SK-N-SH (cell line): ENCODE measurements around the gene MRC1. TPM values are rescaled to one million over a fixed set of nuclear protein-coding genes. Genes with fewer than 3 reads are reported as not detected.

ENCODE experiments used
- CTCF ChIA-PET: fragments of 300-600, 350-600 bp; formaldehyde crosslinking; extraction: SDS; loops from one replicate; lab custom pipeline; 2021; lab: Yijun Ruan, JAX
- POLR2A ChIA-PET: fragments of 350-600 bp; sonication (Branson Sonifier 250); formaldehyde crosslinking; extraction: SDS; loops from one replicate; lab custom pipeline; 2020; ENCODE audit warnings: antibody characterized with exemption, inconsistent platforms; lab: Yijun Ruan, JAX
- DNase-seq: peaks from one replicate; pipeline ENCODE4 v3.0.0; 2012
- H2AFZ ChIP-seq: fragments of 200-600 bp; sonication (generic); 2 replicates; pipeline ENCODE4 v1.8.1; 2016; ENCODE audit warnings: antibody characterized with exemption, mild to moderate bottlenecking, low read depth
- H3F3A ChIP-seq: fragments of 200-600 bp; sonication (generic); replicated peaks from 2 replicates; pipeline ENCODE3; 2016; ENCODE audit warnings: antibody characterized with exemption, mild to moderate bottlenecking; ENCODE audit not compliant: insufficient read depth
- H3K27ac ChIP-seq, 2 experiments: fragments of 200-500 bp in 1 of 2; fragments of 200-600 bp in 1 of 2; sonication (Bioruptor generic) in 1 of 2; sonication (generic), shearing (Covaris generic) in 1 of 2; 2 replicates each; pipeline versions ENCODE4 v1.5.1 to v1.6.1; 2014 to 2016; ENCODE audit warnings: low read depth in 2 of 2, inconsistent platforms in 1 of 2, low read length in 1 of 2, mild to moderate bottlenecking in 1 of 2, mixed read lengths in 1 of 2
- H3K27me3 ChIP-seq: fragments of 200-600 bp; sonication (generic), shearing (Covaris generic); 2 replicates; pipeline ENCODE4 v1.6.1; 2016; ENCODE audit warnings: mixed run types; ENCODE audit not compliant: insufficient read depth
- H3K36me3 ChIP-seq, 2 experiments: fragments of 200-500 bp in 1 of 2; fragments of 200-600 bp in 1 of 2; sonication (Bioruptor generic) in 1 of 2; sonication (generic) in 1 of 2; replicated peaks in 1 of 2; 2 replicates each; pipeline versions ENCODE3 to v1.5.1; 2014 to 2016; ENCODE audit warnings: low read length in 1 of 2, mild to moderate bottlenecking in 1 of 2; ENCODE audit not compliant: insufficient read depth in 2 of 2, control insufficient read depth in 1 of 2
- H3K4me1 ChIP-seq, 2 experiments: fragments of 200-500 bp in 1 of 2; fragments of 200-600 bp in 1 of 2; sonication (Bioruptor generic) in 1 of 2; sonication (generic), shearing (Covaris generic) in 1 of 2; 2 replicates each; pipeline versions ENCODE4 v1.5.1 to v1.6.1; 2014 to 2016; ENCODE audit warnings: low read depth in 1 of 2, low read length in 1 of 2, mixed run types in 1 of 2; ENCODE audit not compliant: insufficient read depth in 2 of 2, control insufficient read depth in 1 of 2
- H3K4me2 ChIP-seq: fragments of 200-600 bp; sonication (generic), shearing (Covaris generic); 2 replicates; pipeline ENCODE4 v1.6.1; 2017; ENCODE audit warnings: mixed run types
- H3K4me3 ChIP-seq, 2 experiments: fragments of 200-500 bp in 1 of 2; fragments of 200-600 bp in 1 of 2; sonication (Bioruptor generic) in 1 of 2; sonication (generic), shearing (Covaris generic) in 1 of 2; 2 replicates each; pipeline versions ENCODE4 v1.5.1 to v1.8.1; 2014 to 2016; ENCODE audit warnings: low read depth in 2 of 2, inconsistent platforms in 1 of 2, low read length in 1 of 2, mild to moderate bottlenecking in 1 of 2, mixed read lengths in 1 of 2, moderate library complexity in 1 of 2
- H3K79me2 ChIP-seq: fragments of 200-600 bp; sonication (generic); 2 replicates; pipeline ENCODE4 v1.8.1; 2017; ENCODE audit warnings: mild to moderate bottlenecking; ENCODE audit not compliant: insufficient read depth
- H3K9ac ChIP-seq: fragments of 200-600 bp; sonication (generic); 2 replicates; pipeline ENCODE4 v1.6.1; 2017; ENCODE audit warnings: mixed run types
- H3K9me2 ChIP-seq: fragments of 200-600 bp; sonication (generic); 2 replicates; pipeline ENCODE4 v1.6.1; 2017; ENCODE audit warnings: mixed run types
- H3K9me3 ChIP-seq: fragments of 200-600 bp; sonication (generic); 2 replicates; pipeline ENCODE4 v1.6.1; 2017; ENCODE audit warnings: mixed run types, mild to moderate bottlenecking, moderate library complexity
- H4K20me1 ChIP-seq: fragments of 200-600 bp; sonication (generic); 2 replicates; pipeline ENCODE4 v1.6.1; 2017; ENCODE audit warnings: mild to moderate bottlenecking, mixed run types; ENCODE audit not compliant: insufficient read depth
- CHD2 ChIP-seq: fragments of 150-350 bp; IDR thresholded peaks from 2 replicates; pipeline ENCODE4 v1.6.1; 2018; ENCODE audit warnings: low read length; ENCODE audit not compliant: partially characterized antibody
- EZH2phosphoT487 ChIP-seq: fragments of 200-600 bp; sonication (generic); IDR thresholded peaks from 2 replicates; pipeline ENCODE4 v1.6.1; 2017; ENCODE audit warnings: low read depth, mixed run types, mild to moderate bottlenecking, antibody characterized with exemption, moderate library complexity, borderline replicate concordance
- FOSL2 ChIP-seq: IDR thresholded peaks from 2 replicates; pipeline ENCODE4 v1.4.0; 2012; ENCODE audit warnings: low read depth, mild to moderate bottlenecking, moderate library complexity, borderline replicate concordance
- FOXJ3 ChIP-seq: sonication (generic); formaldehyde crosslinking; IDR thresholded peaks from 2 replicates; pipeline ENCODE4 v1.5.1; 2020; ENCODE audit warnings: mild to moderate bottlenecking, missing genetic modification reagents
- JUND ChIP-seq: IDR thresholded peaks from 2 replicates; pipeline ENCODE4 v1.4.0; 2012
- MEF2A ChIP-seq: IDR thresholded peaks from 2 replicates; pipeline ENCODE4 v1.4.0; 2012; ENCODE audit warnings: low read depth, borderline replicate concordance
- MXI1 ChIP-seq: IDR thresholded peaks from 2 replicates; pipeline ENCODE4 v1.6.1; 2012; ENCODE audit warnings: mild to moderate bottlenecking, low read depth, low read length, improper control_type of control experiment
- RAD21 ChIP-seq: IDR thresholded peaks from 2 replicates; pipeline ENCODE4 v1.6.1; 2012; ENCODE audit warnings: mild to moderate bottlenecking, low read length
- RXRA ChIP-seq: IDR thresholded peaks from 2 replicates; pipeline ENCODE4 v1.4.0; 2012; ENCODE audit warnings: low read depth, mild to moderate bottlenecking, borderline replicate concordance
- SIN3A ChIP-seq: IDR thresholded peaks from 2 replicates; pipeline ENCODE4 v1.6.1; 2012; ENCODE audit warnings: low read depth, mild to moderate bottlenecking, low read length, moderate library complexity, borderline replicate concordance
- TAF1 ChIP-seq: IDR thresholded peaks from 2 replicates; pipeline ENCODE4 v1.6.1; 2012; ENCODE audit warnings: low read depth, mild to moderate bottlenecking, low read length, moderate library complexity, borderline replicate concordance
- TCF12 ChIP-seq: IDR thresholded peaks from 2 replicates; pipeline ENCODE4 v1.4.0; 2012
- YY1 ChIP-seq: IDR thresholded peaks from 2 replicates; pipeline ENCODE4 v1.4.0; 2012; ENCODE audit warnings: low read depth, mild to moderate bottlenecking
- WGBS: methylation state at CpG from one replicate; pipeline ENCODE4 v1.1.6; 2017; ENCODE audit warnings: low lambda C conversion rate; 5-methylcytosine and 5-hydroxymethylcytosine counted together
- polyA plus RNA-seq, 3 experiments: library from polyadenylated mRNA; depleted of rRNA; stranded (reverse); fragments of >200 nt; gene quantifications; 2 replicates each; pipeline ENCODE4 v1.2.3, GENCODE V29; 2012
- TF ChIP-seq, protein P1 (sequence below): fragments of 150-350 bp; IDR thresholded peaks from 2 replicates; pipeline ENCODE4 v1.6.1; 2017; ENCODE audit warnings: antibody characterized with exemption, low read length, low read depth, borderline replicate concordance
- TF ChIP-seq, protein P2 (sequence below): IDR thresholded peaks from 2 replicates; pipeline ENCODE4; 2012
- TF ChIP-seq, protein P3 (sequence below): IDR thresholded peaks from 2 replicates; pipeline ENCODE4 v1.4.0; 2012; ENCODE audit warnings: low read depth, borderline replicate concordance
- TF ChIP-seq, protein P4 (sequence below): fragments of 150-350 bp; IDR thresholded peaks from 2 replicates; pipeline ENCODE4 v1.6.1; 2016; ENCODE audit warnings: mild to moderate bottlenecking, low read depth, low read length
- TF ChIP-seq, protein P5 (sequence below): IDR thresholded peaks from 2 replicates; pipeline ENCODE4 v1.4.0; 2012; ENCODE audit warnings: low read depth, borderline replicate concordance

Gene MRC1
- polyA plus RNA-seq, 1 of the 3 experiments (the other 2 are of a cell fraction) = not detected

DNA sequence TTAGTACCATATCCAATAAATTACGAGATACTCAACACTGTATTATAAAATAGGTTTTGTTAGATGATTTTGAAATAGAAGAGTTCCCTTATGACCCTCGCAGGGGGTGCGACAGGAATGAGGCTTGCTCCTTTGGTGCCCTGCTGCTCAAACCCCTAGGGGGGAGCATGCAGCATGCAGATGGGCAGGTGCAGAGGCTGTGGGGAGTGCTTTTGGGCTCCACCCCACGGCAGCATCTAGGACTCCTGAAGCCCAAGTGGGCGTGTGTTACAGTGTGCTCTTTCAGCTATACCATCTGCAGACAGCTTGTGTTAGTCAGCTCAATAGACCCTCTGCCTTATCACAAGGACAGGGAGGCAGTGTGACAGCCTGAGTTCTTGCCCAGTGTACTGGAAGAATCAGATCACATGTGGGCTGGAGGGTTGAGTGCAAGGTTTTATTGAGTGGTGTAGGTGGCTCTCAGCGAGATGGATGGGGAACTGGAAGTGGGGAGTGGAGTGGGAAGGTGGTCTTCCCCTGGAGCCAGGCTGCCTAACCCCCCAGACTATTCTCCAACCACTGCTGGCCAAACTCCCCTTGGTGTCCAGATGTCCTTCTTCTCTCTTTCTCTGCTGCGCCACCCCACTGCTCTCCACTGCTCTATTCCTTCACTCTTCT is 3.1 kb upstream of the MRC1 start:
- Histone ChIP-seq H2AFZ (no peak overlapping the region), H3K9me2 (no peaks in the 10 kb centered on the region), H3K36me3 (no peaks in the 10 kb centered on the region), H3K9ac (no peak overlapping the region), H4K20me1 (no peaks in the 10 kb centered on the region), H3K4me3 (no peak overlapping the region), H3K27me3 (no peaks in the 10 kb centered on the region), H3K4me2 (no peak overlapping the region), H3K27ac (no peak overlapping the region), H3K79me2 (no peaks in the 10 kb centered on the region), H3K9me3 (no peaks in the 10 kb centered on the region), H3F3A (peaks cover 13% of the 10 kb centered on the region), H3K4me1 (no peaks in the 10 kb centered on the region; a peak in 1 of 4 replicates)
- 72% methylated on average over 7 of the region's 7 CpGs for WGBS
- TF ChIP-seq MEF2A (no peak), RAD21 (peak; percentile 22), TCF12 (no peak)
- TF ChIP-seq, protein P1, sequence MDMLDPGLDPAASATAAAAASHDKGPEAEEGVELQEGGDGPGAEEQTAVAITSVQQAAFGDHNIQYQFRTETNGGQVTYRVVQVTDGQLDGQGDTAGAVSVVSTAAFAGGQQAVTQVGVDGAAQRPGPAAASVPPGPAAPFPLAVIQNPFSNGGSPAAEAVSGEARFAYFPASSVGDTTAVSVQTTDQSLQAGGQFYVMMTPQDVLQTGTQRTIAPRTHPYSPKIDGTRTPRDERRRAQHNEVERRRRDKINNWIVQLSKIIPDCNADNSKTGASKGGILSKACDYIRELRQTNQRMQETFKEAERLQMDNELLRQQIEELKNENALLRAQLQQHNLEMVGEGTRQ = no peak
- no peak for DNase-seq
- POLR2A ChIA-PET = no interaction called here
- CTCF ChIA-PET = interaction anchor here (1.7 kb wide), 1 partner anchor 64 kb away, joined by 3 read pairs; no protein-coding TSS in a partner anchor

DNA sequence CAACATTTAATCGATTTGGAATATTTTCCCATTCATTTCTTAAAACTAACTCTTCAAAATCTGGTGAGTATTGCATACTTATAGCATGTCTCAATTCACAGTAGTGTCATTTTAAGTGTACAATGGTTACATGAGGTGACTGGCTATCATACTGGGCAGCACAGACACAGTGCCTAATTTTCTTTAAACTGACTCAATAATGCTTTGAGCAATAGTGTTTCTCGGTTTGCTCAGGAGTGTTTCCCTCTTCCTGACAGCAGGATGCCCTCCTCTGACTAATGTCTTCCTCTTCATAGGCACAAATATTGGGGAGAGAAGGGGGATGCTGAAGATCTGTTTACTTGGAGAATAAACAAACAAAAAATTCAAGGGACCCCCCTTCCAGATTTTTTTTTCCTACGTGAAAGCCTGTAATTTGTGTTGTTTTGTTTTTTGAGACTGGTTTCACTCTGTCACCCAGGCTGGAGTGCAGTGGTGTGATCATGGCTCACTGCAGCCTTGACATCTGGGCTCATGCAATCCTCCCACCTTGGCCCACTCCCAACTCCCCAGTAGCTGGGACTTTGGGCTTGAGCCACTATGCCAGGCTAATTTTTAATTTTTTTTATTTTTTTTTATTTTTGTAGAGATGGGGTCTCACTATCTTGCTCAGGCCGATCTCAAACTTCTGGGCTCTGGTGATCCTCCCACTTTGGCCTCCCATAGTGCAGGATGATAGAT is 2.2 kb downstream of the MRC1 start:
- H3K4me1 ChIP-seq = no peaks in the 10 kb centered on the region
- no peak overlapping the region for H3K4me3 ChIP-seq
- no peak overlapping the region for H3K4me2 ChIP-seq
- H3K9ac ChIP-seq = no peak overlapping the region
- no peak for DNase-seq
- H2AFZ ChIP-seq = no peak overlapping the region
- H3K27me3 ChIP-seq = no peaks in the 10 kb centered on the region
- no peaks in the 10 kb centered on the region for H3K79me2 ChIP-seq
- ChIA-PET POLR2A (no interaction called here), CTCF (no interaction called here)
- H3K9me3 ChIP-seq = no peaks in the 10 kb centered on the region
- H3K27ac ChIP-seq = no peak overlapping the region
- H3F3A ChIP-seq = peaks cover 3% of the 10 kb centered on the region
- H3K9me2 ChIP-seq = no peaks in the 10 kb centered on the region
- no peaks in the 10 kb centered on the region for H3K36me3 ChIP-seq
- H4K20me1 ChIP-seq = no peaks in the 10 kb centered on the region
- 76% methylated on average over 4 of the region's 4 CpGs for WGBS
- TF ChIP-seq MEF2A = no peak
- TF ChIP-seq RXRA = no peak
- no peak for TF ChIP-seq EZH2phosphoT487
- TF ChIP-seq, protein P2, sequence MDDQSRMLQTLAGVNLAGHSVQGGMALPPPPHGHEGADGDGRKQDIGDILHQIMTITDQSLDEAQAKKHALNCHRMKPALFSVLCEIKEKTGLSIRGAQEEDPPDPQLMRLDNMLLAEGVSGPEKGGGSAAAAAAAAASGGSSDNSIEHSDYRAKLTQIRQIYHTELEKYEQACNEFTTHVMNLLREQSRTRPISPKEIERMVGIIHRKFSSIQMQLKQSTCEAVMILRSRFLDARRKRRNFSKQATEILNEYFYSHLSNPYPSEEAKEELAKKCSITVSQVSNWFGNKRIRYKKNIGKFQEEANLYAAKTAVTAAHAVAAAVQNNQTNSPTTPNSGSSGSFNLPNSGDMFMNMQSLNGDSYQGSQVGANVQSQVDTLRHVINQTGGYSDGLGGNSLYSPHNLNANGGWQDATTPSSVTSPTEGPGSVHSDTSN = no peak
- TF ChIP-seq TCF12 = no peak
- no peak for TF ChIP-seq FOSL2
- TF ChIP-seq SIN3A = no peak
- TF ChIP-seq, protein P3, sequence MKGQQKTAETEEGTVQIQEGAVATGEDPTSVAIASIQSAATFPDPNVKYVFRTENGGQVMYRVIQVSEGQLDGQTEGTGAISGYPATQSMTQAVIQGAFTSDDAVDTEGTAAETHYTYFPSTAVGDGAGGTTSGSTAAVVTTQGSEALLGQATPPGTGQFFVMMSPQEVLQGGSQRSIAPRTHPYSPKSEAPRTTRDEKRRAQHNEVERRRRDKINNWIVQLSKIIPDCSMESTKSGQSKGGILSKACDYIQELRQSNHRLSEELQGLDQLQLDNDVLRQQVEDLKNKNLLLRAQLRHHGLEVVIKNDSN = no peak
- TF ChIP-seq CHD2 = no peak
- TF ChIP-seq, protein P4, sequence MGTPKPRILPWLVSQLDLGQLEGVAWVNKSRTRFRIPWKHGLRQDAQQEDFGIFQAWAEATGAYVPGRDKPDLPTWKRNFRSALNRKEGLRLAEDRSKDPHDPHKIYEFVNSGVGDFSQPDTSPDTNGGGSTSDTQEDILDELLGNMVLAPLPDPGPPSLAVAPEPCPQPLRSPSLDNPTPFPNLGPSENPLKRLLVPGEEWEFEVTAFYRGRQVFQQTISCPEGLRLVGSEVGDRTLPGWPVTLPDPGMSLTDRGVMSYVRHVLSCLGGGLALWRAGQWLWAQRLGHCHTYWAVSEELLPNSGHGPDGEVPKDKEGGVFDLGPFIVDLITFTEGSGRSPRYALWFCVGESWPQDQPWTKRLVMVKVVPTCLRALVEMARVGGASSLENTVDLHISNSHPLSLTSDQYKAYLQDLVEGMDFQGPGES = no peak
- TF ChIP-seq, protein P1 = no peak
- no peak for TF ChIP-seq JUND
- TF ChIP-seq YY1 = no peak
- TF ChIP-seq MXI1 = no peak
- no peak for TF ChIP-seq TAF1
- TF ChIP-seq RAD21 = no peak
- TF ChIP-seq FOXJ3 (CRISPR knock-in tag) = no peak
- TF ChIP-seq, protein P5, sequence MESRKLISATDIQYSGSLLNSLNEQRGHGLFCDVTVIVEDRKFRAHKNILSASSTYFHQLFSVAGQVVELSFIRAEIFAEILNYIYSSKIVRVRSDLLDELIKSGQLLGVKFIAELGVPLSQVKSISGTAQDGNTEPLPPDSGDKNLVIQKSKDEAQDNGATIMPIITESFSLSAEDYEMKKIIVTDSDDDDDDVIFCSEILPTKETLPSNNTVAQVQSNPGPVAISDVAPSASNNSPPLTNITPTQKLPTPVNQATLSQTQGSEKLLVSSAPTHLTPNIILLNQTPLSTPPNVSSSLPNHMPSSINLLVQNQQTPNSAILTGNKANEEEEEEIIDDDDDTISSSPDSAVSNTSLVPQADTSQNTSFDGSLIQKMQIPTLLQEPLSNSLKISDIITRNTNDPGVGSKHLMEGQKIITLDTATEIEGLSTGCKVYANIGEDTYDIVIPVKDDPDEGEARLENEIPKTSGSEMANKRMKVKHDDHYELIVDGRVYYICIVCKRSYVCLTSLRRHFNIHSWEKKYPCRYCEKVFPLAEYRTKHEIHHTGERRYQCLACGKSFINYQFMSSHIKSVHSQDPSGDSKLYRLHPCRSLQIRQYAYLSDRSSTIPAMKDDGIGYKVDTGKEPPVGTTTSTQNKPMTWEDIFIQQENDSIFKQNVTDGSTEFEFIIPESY = no peak
